C4-2B (cell line): ENCODE data around the gene RIMBP2.

Source experiments
- ZFX ChIP-seq: fragments of 450-650 bp; IDR thresholded peaks from 2 replicates; pipeline ENCODE4 v1.6.1; 2017
- TF ChIP-seq, protein P1 (sequence below): fragments of 450-650 bp; conservative IDR thresholded peaks from 2 replicates; pipeline ENCODE4 v1.5.1; 2017; ENCODE audit warnings: mild to moderate bottlenecking

DNA sequence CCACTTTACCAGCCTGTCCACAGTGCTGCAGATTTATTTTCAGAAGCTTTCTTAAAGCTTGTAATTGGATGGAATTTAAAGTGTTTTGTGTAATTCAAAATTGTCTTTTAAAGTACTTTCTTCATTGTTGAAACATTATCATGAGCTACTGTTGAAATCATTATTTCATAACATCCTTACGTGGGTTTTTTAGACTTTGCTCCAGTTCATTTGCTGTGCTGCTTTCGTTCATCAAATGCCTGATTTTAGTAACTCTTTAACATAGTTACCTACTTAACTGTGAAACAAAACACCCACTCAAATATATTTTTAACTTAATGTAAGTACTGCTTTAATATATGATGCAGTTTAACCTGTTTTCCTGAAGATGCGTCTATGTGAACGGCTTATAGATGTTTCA is 330.9 kb downstream of the RIMBP2 start:
- TF ChIP-seq, protein P1, sequence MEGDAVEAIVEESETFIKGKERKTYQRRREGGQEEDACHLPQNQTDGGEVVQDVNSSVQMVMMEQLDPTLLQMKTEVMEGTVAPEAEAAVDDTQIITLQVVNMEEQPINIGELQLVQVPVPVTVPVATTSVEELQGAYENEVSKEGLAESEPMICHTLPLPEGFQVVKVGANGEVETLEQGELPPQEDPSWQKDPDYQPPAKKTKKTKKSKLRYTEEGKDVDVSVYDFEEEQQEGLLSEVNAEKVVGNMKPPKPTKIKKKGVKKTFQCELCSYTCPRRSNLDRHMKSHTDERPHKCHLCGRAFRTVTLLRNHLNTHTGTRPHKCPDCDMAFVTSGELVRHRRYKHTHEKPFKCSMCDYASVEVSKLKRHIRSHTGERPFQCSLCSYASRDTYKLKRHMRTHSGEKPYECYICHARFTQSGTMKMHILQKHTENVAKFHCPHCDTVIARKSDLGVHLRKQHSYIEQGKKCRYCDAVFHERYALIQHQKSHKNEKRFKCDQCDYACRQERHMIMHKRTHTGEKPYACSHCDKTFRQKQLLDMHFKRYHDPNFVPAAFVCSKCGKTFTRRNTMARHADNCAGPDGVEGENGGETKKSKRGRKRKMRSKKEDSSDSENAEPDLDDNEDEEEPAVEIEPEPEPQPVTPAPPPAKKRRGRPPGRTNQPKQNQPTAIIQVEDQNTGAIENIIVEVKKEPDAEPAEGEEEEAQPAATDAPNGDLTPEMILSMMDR = no peak
- no peak for TF ChIP-seq ZFX
